K562 (cell line): ENCODE data around the gene SNX20. TPM values are rescaled to one million over a fixed set of nuclear protein-coding genes. Genes with fewer than 3 reads are reported as not detected.
A peak's percentile ranks its signal among the peaks of the same experiment; 100 is the strongest.

Experiments
- ATAC-seq: fragments of 200-7000 bp; cut with Tn5 transposase; 3 replicates; pipeline ENCODE4 v1.9.1; 2020; ENCODE audit warnings: moderate library complexity
- BruUV-seq: library from RNA; stranded (reverse); fragments of 400-500 nt; replicated peaks from 2 replicates; lab custom pipeline; 2021; lab: Mats Ljungman, UMichigan
- CTCF ChIA-PET: fragments of 300-600 bp; formaldehyde crosslinking; extraction: SDS; loops from one replicate; lab custom pipeline; 2021; ENCODE audit warnings: low intra/inter-chr PET ratio; lab: Yijun Ruan, JAX
- POLR2A ChIA-PET: fragments of 300-600, 350-650 bp; sonication (Branson Sonifier 250); formaldehyde crosslinking; extraction: SDS; loops from one replicate; lab custom pipeline; 2021; ENCODE audit warnings: antibody characterized with exemption, inconsistent platforms; lab: Yijun Ruan, JAX
- DNase-seq, 4 experiments: peaks; one replicate each; pipeline versions ENCODE4 v3.0.0 to v3.0.0-alpha.2; 2011 to 2018; ENCODE audit warnings: low spot score in 3 of 4, mixed read lengths in 3 of 4; ENCODE audit errors: extremely low read depth in 1 of 4
- FAIRE-seq: peaks from 2 replicates; lab custom pipeline; 2011; peaks lifted over from hg19 to GRCh38; lab: Jason Lieb, UNC
- H2AFZ ChIP-seq: 2 replicates; pipeline ENCODE4 v1.6.0; 2011; ENCODE audit warnings: low read depth, low read length, control low read depth, inconsistent platforms
- H3K27ac ChIP-seq: fragments of 200-600 bp; 3 replicates; pipeline ENCODE4 v1.8.0; 2011; ENCODE audit warnings: low read depth, mild to moderate bottlenecking, control low read depth, inconsistent platforms, low read length, moderate library complexity, mixed read lengths; ENCODE audit errors: extremely low read depth
- H3K27me3 ChIP-seq, 2 experiments: fragments of 300-600 bp in 1 of 2; 2 replicates in 1 of 2; 3 replicates in 1 of 2; pipeline versions ENCODE4 v1.6.0 to v1.8.0; 2011; ENCODE audit warnings: inconsistent platforms in 2 of 2, low read length in 2 of 2, mild to moderate bottlenecking in 1 of 2, mixed read lengths in 1 of 2, moderate library complexity in 1 of 2; ENCODE audit not compliant: control insufficient read depth in 2 of 2, insufficient read depth in 2 of 2
- H3K36me3 ChIP-seq: fragments of 300-600 bp; 3 replicates; pipeline ENCODE4 v1.8.0; 2011; ENCODE audit warnings: mild to moderate bottlenecking, low read length, inconsistent platforms; ENCODE audit not compliant: control insufficient read depth, insufficient read depth
- H3K4me1 ChIP-seq, 2 experiments: fragments of 200-600 bp in 1 of 2; replicated peaks in 1 of 2; 2 replicates in 1 of 2; 3 replicates in 1 of 2; pipeline versions ENCODE4 v1.5.1 to v1.8.0; 2011; ENCODE audit warnings: inconsistent platforms in 2 of 2, low read length in 2 of 2, mild to moderate bottlenecking in 1 of 2, mixed read lengths in 1 of 2, moderate library complexity in 1 of 2; ENCODE audit not compliant: control insufficient read depth in 2 of 2, insufficient read depth in 2 of 2
- H3K4me2 ChIP-seq: 2 replicates; pipeline ENCODE4 v1.6.1; 2011; ENCODE audit warnings: low read length, control low read depth, inconsistent platforms, mixed read lengths; ENCODE audit not compliant: insufficient read depth
- H3K4me3 ChIP-seq: fragments of 200-600 bp; sonication (generic), shearing (Covaris generic); 2 replicates; pipeline ENCODE4 v1.5.1; 2016; ENCODE audit warnings: control low read depth, inconsistent platforms
- H3K79me2 ChIP-seq: fragments of 200-600 bp; 3 replicates; pipeline ENCODE4 v1.8.0; 2011; ENCODE audit warnings: low read length, inconsistent platforms; ENCODE audit not compliant: control insufficient read depth, insufficient read depth
- H3K9ac ChIP-seq, 2 experiments: 2 replicates each; pipeline versions ENCODE4 v1.6.0 to v1.6.1; 2011; ENCODE audit warnings: low read depth in 2 of 2, low read length in 2 of 2, control low read depth in 1 of 2, inconsistent platforms in 1 of 2, mild to moderate bottlenecking in 1 of 2, mixed read lengths in 1 of 2; ENCODE audit not compliant: insufficient read depth in 1 of 2
- H3K9me1 ChIP-seq: one replicate; pipeline ENCODE4 v1.6.0; 2011; ENCODE audit warnings: inconsistent platforms, mild to moderate bottlenecking, low read length, moderate library complexity; ENCODE audit not compliant: control insufficient read depth, insufficient read depth
- H3K9me3 ChIP-seq: replicated peaks from 2 replicates; pipeline ENCODE4 v1.5.1; 2011; ENCODE audit warnings: low read depth, low read length, inconsistent platforms; ENCODE audit not compliant: control insufficient read depth, insufficient read depth
- H4K20me1 ChIP-seq: replicated peaks from 2 replicates; pipeline ENCODE4 v1.6.1; 2011; ENCODE audit warnings: low read length, inconsistent platforms, mixed read lengths; ENCODE audit not compliant: control insufficient read depth, insufficient read depth
- KDM2B ChIP-seq: fragments of 250-450 bp; sonication (Bioruptor Pico); IDR thresholded peaks from 2 replicates; pipeline ENCODE4 v1.8.0; 2021; ENCODE audit warnings: mild to moderate bottlenecking, moderate library complexity
- RAD21 ChIP-seq, 2 experiments: fragments of 250-450 bp in 1 of 2; fragments of 450-650 bp in 1 of 2; sonication (Bioruptor Pico) in 1 of 2; formaldehyde crosslinking in 1 of 2; IDR thresholded peaks in 1 of 2; conservative IDR thresholded peaks in 1 of 2; 2 replicates each; pipeline versions ENCODE4 v1.4.0 to v1.8.0; 2020 to 2022; ENCODE audit warnings: mild to moderate bottlenecking in 2 of 2, moderate library complexity in 1 of 2
- SMC3 ChIP-seq: conservative IDR thresholded peaks from 2 replicates; pipeline ENCODE4 v1.6.1; 2011; ENCODE audit warnings: low read depth, low read length, improper control_type of control experiment; ENCODE audit not compliant: insufficient read depth
- TAL1 ChIP-seq: fragments of 450-650 bp; IDR thresholded peaks from 2 replicates; pipeline ENCODE4 v1.6.1; 2016; ENCODE audit warnings: mild to moderate bottlenecking
- WGBS: fragments of 100-300 bp; shearing (Covaris generic); methylation state at CpG from one replicate; pipeline ENCODE4 v1.1.6; 2016; ENCODE audit warnings: low coverage, mixed read lengths; ENCODE audit not compliant: insufficient coverage; ENCODE audit errors: missing lambda C conversion rate; 5-methylcytosine and 5-hydroxymethylcytosine counted together
- in situ Hi-C: fragments of 300-500 bp; cut with MboI; formaldehyde crosslinking; loops from 4 replicates; pipeline ENCODE4 v1.15.0; 2018; ENCODE audit warnings: inconsistent platforms, mixed read lengths
- intact Hi-C: fragments of 100-400 bp; cut with micrococcal nuclease; formaldehyde crosslinking; loops from 2 replicates; pipeline ENCODE4 v1.14.2; 2022
- polyA plus RNA-seq, 8 experiments: library from polyadenylated mRNA; depleted of rRNA in 4 of 8; stranded (reverse) in 5 of 8; unstranded in 3 of 8; fragments of >200 nt; fragmentation: Nextera tagmentation in 2 of 8; fragmentation: Illumina TruSeq in 1 of 8; extraction: Ambion mirVana in 2 of 8; extraction: Trizol in 1 of 8; gene quantifications; 2 replicates each; pipeline versions ENCODE4 v1.2.1 to v1.2.3, GENCODE V29; 2011 to 2014; ENCODE audit warnings: inconsistent platforms in 1 of 8, missing spikeins in 1 of 8
- total RNA-seq, 7 experiments: library from RNA; depleted of rRNA in 6 of 7; stranded (reverse); fragments of >200 nt in 6 of 7; fragmentation: Illumina TruSeq in 2 of 7; extraction: Trizol in 2 of 7; gene quantifications; 2 replicates each; pipeline versions ENCODE4 v1.2.1 to v1.2.3, GENCODE V29; 2011 to 2021; ENCODE audit warnings: low replicate concordance in 1 of 7
- TF ChIP-seq, protein P1 (sequence below): fragments of 450-650 bp; IDR thresholded peaks from 2 replicates; pipeline ENCODE4 v1.6.1; 2017; ENCODE audit warnings: antibody characterized with exemption
- TF ChIP-seq, protein P2 (sequence below), 2 experiments: fragments of 450-650 bp; formaldehyde crosslinking in 1 of 2; IDR thresholded peaks; 2 replicates each; pipeline versions ENCODE4 v1.4.0 to v1.6.1; 2014 to 2020; ENCODE audit warnings: mild to moderate bottlenecking in 2 of 2, borderline replicate concordance in 1 of 2, low read depth in 1 of 2
- TF ChIP-seq, protein P3 (sequence below): sonication (generic); formaldehyde crosslinking; IDR thresholded peaks from 2 replicates; pipeline ENCODE4 v1.8.1; 2023; ENCODE audit warnings: mild to moderate bottlenecking, missing genetic modification reagents

SNX20 gene
- total and polyA plus RNA-seq, 9 of the 15 experiments (the other 6 are each of a cell fraction or from before 2014, with no cell fraction given), result 0.04 to 0.07 TPM; not detected in 7

DNA sequence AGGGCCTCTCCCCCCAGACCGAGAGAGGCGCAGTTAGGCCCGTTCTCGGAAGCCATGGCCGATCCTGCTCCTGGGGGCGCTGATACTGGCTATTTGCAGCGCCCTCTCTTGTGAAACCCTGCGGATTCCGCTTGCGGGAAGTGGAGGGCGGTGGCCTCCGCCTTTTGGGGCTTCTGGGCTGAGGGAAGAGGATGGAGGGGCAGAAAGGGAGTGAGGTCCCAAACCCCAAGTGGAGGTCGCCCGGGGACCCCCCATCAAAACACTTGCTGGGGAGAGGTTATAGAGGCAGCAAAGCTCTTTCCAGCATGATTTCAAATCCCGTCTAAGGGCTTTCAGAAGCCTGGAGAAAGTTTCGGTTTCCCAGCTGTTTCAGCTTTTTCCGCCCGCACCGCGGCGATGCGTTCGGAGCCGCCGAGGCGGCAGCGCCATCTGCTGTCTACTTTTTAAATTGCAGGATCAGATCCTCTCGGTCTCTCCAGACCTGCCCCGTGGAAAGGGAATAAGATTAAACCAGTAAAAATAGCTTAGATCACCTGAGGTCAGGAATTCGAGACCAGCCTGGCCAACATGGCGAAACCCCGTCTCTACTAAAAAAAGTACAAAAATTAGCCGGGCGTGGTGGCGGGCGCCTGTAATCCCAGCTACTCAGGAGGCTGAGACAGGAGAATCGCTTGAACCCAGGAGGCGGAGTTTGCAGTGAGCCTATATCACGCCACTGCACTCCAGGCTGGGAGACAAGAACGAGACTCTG, 15.8 kb downstream of the SNX20 start:
- no TSS peak for BruUV-seq
- 8% methylated on average over 38 of the region's 40 CpGs for WGBS
- peak; percentile 94 for ATAC-seq
- Histone ChIP-seq H3K4me3 (no peak overlapping the region; the same call in 1 of the 2 replicates), H2AFZ (peak overlapping the region; percentile 41), H3K27me3 (peaks cover 4 to 14% of the 10 kb centered on the region in 2 experiments; a peak in 3 of 5 replicates), H3K9me1 (no peaks in the 10 kb centered on the region), H3K4me1 (peaks cover 0 to 5% of the 10 kb centered on the region in 2 experiments; a peak in 2 of 5 replicates), H3K27ac (no peak overlapping the region), H3K36me3 (no peaks in the 10 kb centered on the region), H4K20me1 (no peaks in the 10 kb centered on the region), H3K4me2 (peak overlapping the region; percentile 53), H3K79me2 (no peaks in the 10 kb centered on the region), H3K9me3 (no peaks in the 10 kb centered on the region), H3K9ac (no peak overlapping the region)
- peak; percentile 69 to 80 (median 77) for DNase-seq
- intact Hi-C loops (loop anchor here (2.0 to 10.0 kb wide), 4 partner anchors 55 to 451 kb away; no protein-coding TSS in a partner anchor), in situ Hi-C loops (loop anchor here (5.0 to 10.0 kb wide), 2 partner anchors 142 to 291 kb away; no protein-coding TSS in a partner anchor)
- CTCF ChIA-PET, result interaction anchor here (0.9 to 1.9 kb wide), 2 partner anchors 338 to 451 kb away, joined by 4 to 13 read pairs; no protein-coding TSS in a partner anchor
- FAIRE-seq, result peak; percentile 89
- POLR2A ChIA-PET, result interaction anchor here (0.6 to 1.1 kb wide), 3 partner anchors 72 to 640 kb away, joined by 3 read pairs; partner anchors contain the start of gene CNEP1R1
- TF ChIP-seq, protein P1, sequence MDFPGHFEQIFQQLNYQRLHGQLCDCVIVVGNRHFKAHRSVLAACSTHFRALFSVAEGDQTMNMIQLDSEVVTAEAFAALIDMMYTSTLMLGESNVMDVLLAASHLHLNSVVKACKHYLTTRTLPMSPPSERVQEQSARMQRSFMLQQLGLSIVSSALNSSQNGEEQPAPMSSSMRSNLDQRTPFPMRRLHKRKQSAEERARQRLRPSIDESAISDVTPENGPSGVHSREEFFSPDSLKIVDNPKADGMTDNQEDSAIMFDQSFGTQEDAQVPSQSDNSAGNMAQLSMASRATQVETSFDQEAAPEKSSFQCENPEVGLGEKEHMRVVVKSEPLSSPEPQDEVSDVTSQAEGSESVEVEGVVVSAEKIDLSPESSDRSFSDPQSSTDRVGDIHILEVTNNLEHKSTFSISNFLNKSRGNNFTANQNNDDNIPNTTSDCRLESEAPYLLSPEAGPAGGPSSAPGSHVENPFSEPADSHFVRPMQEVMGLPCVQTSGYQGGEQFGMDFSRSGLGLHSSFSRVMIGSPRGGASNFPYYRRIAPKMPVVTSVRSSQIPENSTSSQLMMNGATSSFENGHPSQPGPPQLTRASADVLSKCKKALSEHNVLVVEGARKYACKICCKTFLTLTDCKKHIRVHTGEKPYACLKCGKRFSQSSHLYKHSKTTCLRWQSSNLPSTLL, result no peak
- TF ChIP-seq, protein P2, sequence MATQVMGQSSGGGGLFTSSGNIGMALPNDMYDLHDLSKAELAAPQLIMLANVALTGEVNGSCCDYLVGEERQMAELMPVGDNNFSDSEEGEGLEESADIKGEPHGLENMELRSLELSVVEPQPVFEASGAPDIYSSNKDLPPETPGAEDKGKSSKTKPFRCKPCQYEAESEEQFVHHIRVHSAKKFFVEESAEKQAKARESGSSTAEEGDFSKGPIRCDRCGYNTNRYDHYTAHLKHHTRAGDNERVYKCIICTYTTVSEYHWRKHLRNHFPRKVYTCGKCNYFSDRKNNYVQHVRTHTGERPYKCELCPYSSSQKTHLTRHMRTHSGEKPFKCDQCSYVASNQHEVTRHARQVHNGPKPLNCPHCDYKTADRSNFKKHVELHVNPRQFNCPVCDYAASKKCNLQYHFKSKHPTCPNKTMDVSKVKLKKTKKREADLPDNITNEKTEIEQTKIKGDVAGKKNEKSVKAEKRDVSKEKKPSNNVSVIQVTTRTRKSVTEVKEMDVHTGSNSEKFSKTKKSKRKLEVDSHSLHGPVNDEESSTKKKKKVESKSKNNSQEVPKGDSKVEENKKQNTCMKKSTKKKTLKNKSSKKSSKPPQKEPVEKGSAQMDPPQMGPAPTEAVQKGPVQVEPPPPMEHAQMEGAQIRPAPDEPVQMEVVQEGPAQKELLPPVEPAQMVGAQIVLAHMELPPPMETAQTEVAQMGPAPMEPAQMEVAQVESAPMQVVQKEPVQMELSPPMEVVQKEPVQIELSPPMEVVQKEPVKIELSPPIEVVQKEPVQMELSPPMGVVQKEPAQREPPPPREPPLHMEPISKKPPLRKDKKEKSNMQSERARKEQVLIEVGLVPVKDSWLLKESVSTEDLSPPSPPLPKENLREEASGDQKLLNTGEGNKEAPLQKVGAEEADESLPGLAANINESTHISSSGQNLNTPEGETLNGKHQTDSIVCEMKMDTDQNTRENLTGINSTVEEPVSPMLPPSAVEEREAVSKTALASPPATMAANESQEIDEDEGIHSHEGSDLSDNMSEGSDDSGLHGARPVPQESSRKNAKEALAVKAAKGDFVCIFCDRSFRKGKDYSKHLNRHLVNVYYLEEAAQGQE (IDR thresholded peaks at IDR 0.05; ENCODE audit: borderline replicate concordance), result peak; percentile 75; the same call in 1 of the 2 replicates
- TF ChIP-seq, protein P2 (CRISPR knock-in tag; IDR thresholded peaks at IDR 0.05; ENCODE audit: low read depth), result no peak
- TF ChIP-seq RAD21 (CRISPR knock-in tag; conservative IDR thresholded peaks at IDR 0.05 in 1 of 2, IDR thresholded peaks at IDR 0.05 in 1 of 2) (peak; percentile 87 to 89), TAL1 (no peak), SMC3 (peak; percentile 79), KDM2B (CRISPR knock-in tag) (no peak)
- TF ChIP-seq, protein P3, sequence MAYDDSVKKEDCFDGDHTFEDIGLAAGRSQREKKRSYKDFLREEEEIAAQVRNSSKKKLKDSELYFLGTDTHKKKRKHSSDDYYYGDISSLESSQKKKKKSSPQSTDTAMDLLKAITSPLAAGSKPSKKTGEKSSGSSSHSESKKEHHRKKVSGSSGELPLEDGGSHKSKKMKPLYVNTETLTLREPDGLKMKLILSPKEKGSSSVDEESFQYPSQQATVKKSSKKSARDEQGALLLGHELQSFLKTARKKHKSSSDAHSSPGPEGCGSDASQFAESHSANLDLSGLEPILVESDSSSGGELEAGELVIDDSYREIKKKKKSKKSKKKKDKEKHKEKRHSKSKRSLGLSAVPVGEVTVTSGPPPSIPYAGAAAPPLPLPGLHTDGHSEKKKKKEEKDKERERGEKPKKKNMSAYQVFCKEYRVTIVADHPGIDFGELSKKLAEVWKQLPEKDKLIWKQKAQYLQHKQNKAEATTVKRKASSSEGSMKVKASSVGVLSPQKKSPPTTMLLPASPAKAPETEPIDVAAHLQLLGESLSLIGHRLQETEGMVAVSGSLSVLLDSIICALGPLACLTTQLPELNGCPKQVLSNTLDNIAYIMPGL, result no peak
